Measurements from ENCODE around the gene COL9A3. TPM values are rescaled to one million over a fixed set of nuclear protein-coding genes. Genes with fewer than 3 reads are reported as not detected.

Gene COL9A3
- total RNA-seq, 1 donor from 2014 or later: 2.1 TPM

- Histone ChIP-seq H3K4me1 (peaks cover 15% of the 10 kb centered on the region), H3K4me3 (peak overlapping the region; percentile 40), H3K27me3 (ENCODE audit: low read depth) (peaks cover 18% of the 10 kb centered on the region), H3K36me3 (no peaks in the 10 kb centered on the region), H3K9me3 (replicated peaks) (no peaks in the 10 kb centered on the region), H3K27ac (replicated peaks) (no peak overlapping the region)
- no peak for TF ChIP-seq CTCF (IDR thresholded peaks at IDR 0.05; ENCODE audit: borderline replicate concordance)
- intact Hi-C loops (cut with micrococcal nuclease): no loop called here
- DNase-seq: no peak
These were observed 7.9 kb downstream of the COL9A3 start for GRCh38 chr20:62824476-62825332.

GRCh38 chr20:62825333-62825985 lies 8.6 kb downstream of the COL9A3 start:
- DNase-seq: no peak
- TF ChIP-seq CTCF (IDR thresholded peaks at IDR 0.05; ENCODE audit: borderline replicate concordance): no peak
- H3K9me3 ChIP-seq (replicated peaks): no peaks in the 10 kb centered on the region
- intact Hi-C loops (cut with micrococcal nuclease): no loop called here
- peaks cover 7% of the 10 kb centered on the region for H3K4me1 ChIP-seq
- H3K4me3 ChIP-seq: no peak overlapping the region
- H3K36me3 ChIP-seq: no peaks in the 10 kb centered on the region
- peaks cover 18% of the 10 kb centered on the region for H3K27me3 ChIP-seq (ENCODE audit: low read depth)
- H3K27ac ChIP-seq (replicated peaks): no peak overlapping the region

- Histone ChIP-seq H3K4me3 (no peak overlapping the region), H3K27me3 (ENCODE audit: low read depth) (peaks cover 16% of the 10 kb centered on the region), H3K4me1 (peaks cover 7% of the 10 kb centered on the region), H3K9me3 (replicated peaks) (no peaks in the 10 kb centered on the region), H3K27ac (replicated peaks) (no peak overlapping the region), H3K36me3 (no peaks in the 10 kb centered on the region)
- no peak for DNase-seq
- no peak for TF ChIP-seq CTCF (IDR thresholded peaks at IDR 0.05; ENCODE audit: borderline replicate concordance)
- intact Hi-C loops (cut with micrococcal nuclease): no loop called here
These were observed 9.3 kb downstream of the COL9A3 start for GRCh38 chr20:62825986-62826645.

GRCh38 chr20:62826646-62827310 lies 9.9 kb downstream of the COL9A3 start:
- H3K27me3 ChIP-seq (ENCODE audit: low read depth): peaks cover 9% of the 10 kb centered on the region
- no peaks in the 10 kb centered on the region for H3K9me3 ChIP-seq (replicated peaks)
- intact Hi-C loops (cut with micrococcal nuclease): no loop called here
- H3K4me3 ChIP-seq: no peak overlapping the region
- H3K27ac ChIP-seq (replicated peaks): no peak overlapping the region
- DNase-seq: no peak
- no peaks in the 10 kb centered on the region for H3K36me3 ChIP-seq
- TF ChIP-seq CTCF (IDR thresholded peaks at IDR 0.05; ENCODE audit: borderline replicate concordance): no peak
- H3K4me1 ChIP-seq: peaks cover 7% of the 10 kb centered on the region

All from left ventricle myocardium inferior (tissue), 1 donor.